Stimulated activated CD8-positive, alpha-beta memory T cell treated with anti-CD3 and anti-CD28 coated beads, Interleukin-15, amount 100 ng/mL, for 1 hour (primary cell): ENCODE measurements around the gene DENND2A.
"Not testable (repeated sequence)": the region's sequence is repeated elsewhere in the genome, so short reads cannot be mapped to it uniquely, and the experiment has no call there.

Experiments used
- DNase-seq: peaks from one replicate; pipeline ENCODE4 v3.0.0-alpha.2; 2020; ENCODE audit warnings: low read depth

Gene DENND2A

DNA sequence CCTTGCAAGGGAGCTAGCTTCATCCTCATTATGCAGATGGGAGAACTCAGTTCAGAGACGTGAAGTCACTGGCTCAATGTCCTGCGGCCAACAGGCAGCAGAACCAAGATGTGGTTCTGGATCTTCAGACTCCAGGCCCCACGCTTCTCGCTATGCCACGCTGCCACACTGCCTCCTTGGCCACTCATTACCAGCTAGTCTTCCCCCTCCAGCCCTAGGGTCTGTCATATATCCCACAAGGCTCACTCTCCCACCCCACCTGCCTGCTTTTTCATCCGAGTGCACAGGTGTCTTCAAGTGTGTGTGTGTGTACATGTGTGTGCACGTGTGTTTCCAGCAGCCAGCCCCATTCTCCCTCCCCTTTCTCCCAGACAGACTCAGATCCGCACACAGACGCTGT lies 53.4 kb downstream of the DENND2A start:
- no peak for DNase-seq

DNA sequence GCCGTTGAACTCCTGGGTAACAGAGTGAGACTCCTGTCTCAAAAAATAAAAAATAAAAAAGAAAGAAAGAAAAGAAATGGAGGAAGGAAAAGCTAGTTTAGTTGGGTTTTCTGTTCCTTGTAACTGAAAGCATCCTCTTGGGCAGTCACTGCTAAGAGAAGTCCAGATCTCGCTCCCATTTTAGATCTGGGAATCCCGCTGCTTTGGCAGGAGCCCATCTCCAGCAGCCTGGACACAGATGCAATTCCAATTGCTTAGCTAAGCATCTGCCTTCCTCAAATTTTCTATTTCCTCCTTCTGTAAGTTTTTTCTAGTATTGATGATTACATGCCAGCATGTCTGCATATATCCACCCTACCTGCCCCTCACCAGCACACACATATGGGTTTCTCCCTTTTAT lies 54.1 kb downstream of the DENND2A start:
- no peak for DNase-seq

- no peak for DNase-seq
Observed at GRCh38 chr7:140585333-140585732, 55.3 kb downstream of the DENND2A start.

DNA sequence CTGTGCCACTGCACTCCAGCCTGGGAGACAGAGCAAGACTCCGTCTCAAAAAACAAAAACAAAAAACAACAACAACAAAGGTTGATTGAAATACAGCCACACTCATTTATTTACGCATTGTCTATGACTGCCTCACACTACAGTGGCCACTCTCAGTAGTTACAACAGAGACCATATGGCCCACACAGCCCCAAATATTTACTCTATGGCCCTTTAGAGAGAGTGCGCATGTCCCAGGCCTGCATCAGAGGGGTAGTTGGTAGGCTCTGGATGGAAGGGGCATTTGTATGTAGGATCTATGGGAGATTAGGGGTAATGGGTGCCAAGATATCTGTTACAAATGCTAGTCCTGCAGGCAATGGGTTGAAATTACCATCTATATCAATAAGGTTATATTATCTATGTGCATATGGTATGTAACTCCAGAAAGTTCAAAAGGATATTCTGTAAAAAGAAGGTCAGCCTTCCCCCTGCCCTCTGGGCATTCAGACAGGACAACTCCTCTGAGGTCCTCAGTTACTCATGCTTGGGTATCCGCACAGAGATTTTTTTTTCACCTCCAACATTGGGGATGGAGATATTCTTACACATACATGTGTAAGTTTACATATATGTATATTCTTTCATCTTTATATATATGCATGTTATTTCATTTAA lies 56.3 kb downstream of the DENND2A start:
- no peak for DNase-seq

DNA sequence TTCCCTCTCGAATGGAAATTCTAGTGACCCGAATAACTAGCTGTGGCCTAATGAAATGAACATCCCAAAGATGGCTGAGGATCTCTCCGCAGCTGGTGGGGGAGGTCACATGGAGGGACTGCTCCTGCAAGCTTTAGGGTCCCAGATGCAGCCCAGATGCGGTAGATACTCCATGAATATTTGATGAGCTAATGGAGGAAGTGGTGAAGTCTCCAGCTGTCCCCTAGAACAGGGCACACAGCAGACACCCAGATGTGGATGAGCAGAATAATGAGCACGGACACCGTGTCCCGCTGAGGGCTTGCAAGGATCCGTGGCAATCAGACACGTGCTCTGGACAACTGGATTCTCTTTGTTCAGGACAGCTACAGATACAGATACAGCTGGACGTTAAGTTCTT lies 59.2 kb downstream of the DENND2A start:
- no peak for DNase-seq

DNA sequence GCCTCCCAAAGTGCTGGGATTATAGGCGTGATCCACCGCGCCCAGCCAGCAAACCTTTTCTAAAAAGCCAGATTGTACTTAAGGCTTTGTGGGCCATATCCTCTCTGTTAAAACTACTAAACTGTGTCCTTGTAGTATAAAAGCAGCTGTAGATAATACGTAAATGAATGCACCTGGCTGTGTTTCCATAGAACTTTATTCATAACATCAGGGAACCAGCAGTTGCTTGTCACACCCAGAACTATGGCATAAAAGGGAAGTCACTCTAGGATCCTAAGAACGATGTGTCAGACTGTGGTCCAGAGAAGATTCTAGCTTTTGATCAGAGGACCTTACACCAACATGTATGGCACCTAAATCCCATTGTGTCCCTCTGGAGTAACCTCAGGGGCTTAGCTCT lies 63.0 kb downstream of the DENND2A start:
- DNase-seq = no peak

GRCh38 chr7:140576589-140576988 lies 64.0 kb downstream of the DENND2A start:
- DNase-seq = no peak

DNA sequence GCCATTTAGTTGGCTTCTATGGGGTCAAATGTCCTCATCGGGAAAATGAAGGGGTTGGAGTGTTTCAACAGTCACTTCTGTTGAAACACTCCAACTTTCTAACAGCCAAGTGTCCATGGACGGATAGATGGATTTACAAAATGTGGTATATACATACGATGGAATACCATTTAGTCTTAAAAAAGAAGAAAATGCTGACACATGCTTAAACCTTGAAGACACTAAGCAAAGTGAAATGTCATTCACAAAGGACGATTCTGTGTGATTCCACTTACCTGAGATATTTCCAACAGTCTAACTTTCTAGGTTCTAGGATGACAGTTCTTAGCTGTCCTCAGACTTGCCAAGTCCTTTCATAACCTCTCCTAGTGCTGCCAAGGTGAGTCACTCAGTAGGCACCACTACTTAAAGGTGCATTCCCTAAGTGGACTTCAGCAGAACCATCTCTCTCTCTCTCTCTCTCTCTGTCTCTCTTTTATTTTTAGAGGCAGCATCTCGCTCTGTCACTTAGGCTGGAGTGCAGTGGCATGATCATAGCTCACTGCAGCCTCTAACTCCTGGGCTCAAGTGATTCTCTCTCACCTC lies 69.0 kb downstream of the DENND2A start:
- DNase-seq = no peak

DNA sequence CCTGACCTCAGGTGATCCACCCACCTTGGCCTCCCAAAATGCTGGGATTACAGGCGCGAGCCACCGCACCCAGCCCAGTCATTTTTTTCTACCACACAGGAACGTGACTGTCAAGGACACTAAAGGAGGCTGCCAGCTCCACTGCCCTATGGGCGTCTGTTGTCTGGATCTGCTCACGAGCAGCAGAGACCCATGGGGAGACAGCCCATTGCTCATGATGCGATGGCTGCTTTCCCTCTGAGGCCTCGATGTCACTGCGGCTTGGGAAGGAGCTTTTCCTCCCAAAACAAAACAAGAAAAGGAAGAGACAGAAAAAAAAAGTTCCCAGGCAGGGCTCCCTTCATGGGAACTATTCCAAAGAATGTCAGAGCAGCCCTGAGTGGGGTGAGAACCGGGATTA lies 70.5 kb downstream of the DENND2A start:
- DNase-seq = no peak

- no peak for DNase-seq
Observed at GRCh38 chr7:140568021-140568813, 72.4 kb downstream of the DENND2A start.

DNA sequence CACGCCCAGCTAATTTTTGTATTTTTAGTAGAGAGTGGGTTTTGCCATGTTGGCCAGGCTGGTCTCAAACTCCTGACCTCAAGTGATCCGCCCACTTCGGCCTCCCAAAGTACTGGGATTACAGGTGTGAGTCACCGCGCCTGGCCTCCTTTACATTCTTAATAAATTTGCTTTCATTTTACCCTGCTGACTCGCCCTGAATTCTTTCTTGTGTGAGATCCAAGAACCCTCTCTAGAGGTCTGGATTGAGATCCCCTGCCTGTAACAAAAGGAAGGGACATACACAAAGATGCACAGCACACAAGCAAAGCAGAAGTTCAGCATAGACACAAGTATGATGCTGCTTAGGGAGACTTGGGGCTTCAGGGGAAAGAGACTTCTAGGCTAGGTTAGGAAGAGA lies 74.4 kb downstream of the DENND2A start:
- DNase-seq = not testable (repeated sequence)

GRCh38 chr7:140565761-140566160 lies 74.9 kb downstream of the DENND2A start:
- DNase-seq = not testable (repeated sequence)

- DNase-seq = no peak
Observed at GRCh38 chr7:140564643-140565042, 76.0 kb downstream of the DENND2A start.

GRCh38 chr7:140562926-140563481 lies 77.6 kb downstream of the DENND2A start:
- no peak for DNase-seq

DNA sequence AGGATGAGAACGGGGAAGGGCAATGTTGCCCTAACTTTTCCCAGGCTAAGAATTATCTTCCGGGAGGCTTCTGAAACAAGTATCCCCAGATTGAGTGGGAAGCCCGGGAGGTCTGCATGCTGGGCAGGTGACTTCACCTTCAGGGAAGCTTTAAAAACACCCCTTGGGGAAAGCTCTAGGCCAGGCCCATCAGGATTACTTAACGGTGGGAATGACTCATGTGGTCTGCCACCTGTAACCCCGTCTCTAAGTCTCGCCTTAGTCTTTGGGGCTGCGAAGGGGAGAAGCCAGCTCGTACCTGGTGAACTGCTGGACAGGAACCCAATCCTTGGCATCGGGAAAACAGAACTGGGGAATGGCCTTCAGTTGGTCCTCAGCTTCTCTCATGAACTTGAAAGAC lies 81.2 kb downstream of the DENND2A start:
- DNase-seq = no peak

- no peak for DNase-seq
Observed at GRCh38 chr7:140557809-140558518, 82.6 kb downstream of the DENND2A start.

- DNase-seq = no peak
Observed at GRCh38 chr7:140557069-140557468, 83.5 kb downstream of the DENND2A start.

- not testable (repeated sequence) for DNase-seq
Observed at GRCh38 chr7:140553236-140553635, 87.4 kb downstream of the DENND2A start.

DNA sequence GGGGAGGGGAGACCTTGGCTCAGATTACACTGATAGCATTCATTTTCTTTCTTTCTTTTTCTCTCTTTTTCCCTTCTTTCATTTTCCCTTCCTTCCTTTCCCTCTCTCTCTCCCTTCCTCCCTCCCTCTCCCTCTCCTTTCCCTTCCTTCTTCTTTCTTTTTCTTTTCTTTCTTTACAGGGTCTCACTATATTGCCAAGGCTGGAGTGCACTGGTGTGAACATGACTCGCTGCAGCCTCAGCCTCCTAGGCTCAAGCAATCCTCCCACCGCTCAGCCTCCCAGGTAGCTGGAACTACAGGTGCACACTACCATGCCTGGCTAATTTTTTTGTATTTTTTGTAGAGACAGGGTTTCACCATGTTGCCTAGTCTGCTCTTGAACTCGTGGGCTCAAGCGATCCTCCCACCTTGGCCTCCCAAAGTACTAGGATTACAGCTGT lies 88.4 kb downstream of the DENND2A start:
- DNase-seq = no peak

- DNase-seq = no peak
Observed at GRCh38 chr7:140551355-140552239, 89.0 kb downstream of the DENND2A start.

DNA sequence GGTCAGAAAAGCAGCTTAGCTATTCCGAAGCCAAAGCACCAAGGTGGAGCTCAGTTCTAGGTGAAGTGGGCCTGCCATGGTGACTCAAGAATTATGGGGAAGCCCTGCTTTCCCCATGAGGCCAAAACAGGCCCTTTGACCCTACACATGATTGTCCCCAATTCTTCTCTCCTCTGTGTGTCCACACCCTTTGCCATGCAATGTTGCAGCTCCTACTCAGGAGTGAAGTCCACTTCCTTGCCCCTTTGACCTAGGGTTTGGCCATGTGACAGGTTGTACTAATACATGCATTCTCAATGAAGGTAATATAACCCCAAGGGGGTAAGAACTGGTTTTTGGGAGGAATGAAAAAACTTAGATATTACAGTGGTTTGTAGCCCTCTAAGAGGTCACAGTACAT lies 93.7 kb downstream of the DENND2A start:
- DNase-seq = no peak
